Measurements from ENCODE around the gene FHDC1.

FHDC1 gene

DNA sequence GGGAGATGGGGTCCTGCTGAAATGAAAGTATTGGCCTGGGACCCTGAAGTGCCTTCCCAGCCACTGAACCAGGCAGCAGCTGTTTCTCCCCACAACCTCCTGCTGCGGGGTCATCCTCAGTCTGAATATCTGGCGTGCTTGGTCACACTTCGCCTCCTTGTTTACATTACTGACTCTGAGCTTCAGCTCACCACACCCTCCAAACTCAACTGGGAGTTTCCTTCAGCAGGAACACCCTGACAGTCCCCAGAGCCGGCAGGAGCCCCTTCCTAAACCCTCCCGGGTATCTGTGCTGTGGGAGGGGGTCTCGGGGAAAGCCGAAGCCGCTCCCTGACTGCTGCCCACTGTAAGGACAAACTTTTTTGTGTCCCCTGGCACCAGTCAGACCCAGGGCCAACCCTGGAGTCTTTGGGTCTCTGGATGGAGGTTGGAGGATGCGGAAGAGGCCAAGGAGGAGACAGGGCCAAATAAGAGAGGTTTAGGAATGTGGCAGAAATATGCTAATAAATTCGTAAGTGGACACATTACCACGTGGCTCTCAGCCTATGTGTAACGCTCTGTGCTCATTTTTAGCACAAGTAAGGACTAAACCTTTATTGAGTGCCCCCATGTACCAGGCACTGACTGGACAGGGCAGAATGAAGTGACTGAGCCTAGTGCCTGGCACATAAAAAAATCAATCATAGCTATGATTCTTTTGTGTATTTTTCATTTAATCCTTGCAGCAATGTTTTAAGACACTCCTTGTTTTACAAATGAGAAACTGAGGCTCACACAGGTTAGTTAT is 20.7 kb downstream of the FHDC1 start:
- Histone ChIP-seq H3K27ac (ENCODE audit: low read length) (no peak overlapping the region), H4K20me1 (ENCODE audit: insufficient read depth, low read length) (no peaks in the 10 kb centered on the region), H3K9ac (ENCODE audit: low read length) (no peak overlapping the region), H2AFZ (ENCODE audit: low read depth, low read length) (no peak overlapping the region), H3K9me3 (ENCODE audit: insufficient read depth, low read length) (no peaks in the 10 kb centered on the region), H3K4me2 (ENCODE audit: low read length) (no peak overlapping the region), H3K36me3 (replicated peaks; ENCODE audit: low read depth, low read length) (no peaks in the 10 kb centered on the region), H3K4me1 (ENCODE audit: low read length) (peaks cover 5% of the 10 kb centered on the region; the same call in 1 of the 2 replicates), H3K4me3 (ENCODE audit: low read length) (no peak overlapping the region), H3K79me2 (ENCODE audit: low read length) (no peaks in the 10 kb centered on the region), H3K27me3 (ENCODE audit: low read depth, low read length) (no peaks in the 10 kb centered on the region)
- TF ChIP-seq EZH2phosphoT487 (IDR thresholded peaks at IDR 0.05; ENCODE audit: low read depth), result no peak
- TF ChIP-seq, protein P1, sequence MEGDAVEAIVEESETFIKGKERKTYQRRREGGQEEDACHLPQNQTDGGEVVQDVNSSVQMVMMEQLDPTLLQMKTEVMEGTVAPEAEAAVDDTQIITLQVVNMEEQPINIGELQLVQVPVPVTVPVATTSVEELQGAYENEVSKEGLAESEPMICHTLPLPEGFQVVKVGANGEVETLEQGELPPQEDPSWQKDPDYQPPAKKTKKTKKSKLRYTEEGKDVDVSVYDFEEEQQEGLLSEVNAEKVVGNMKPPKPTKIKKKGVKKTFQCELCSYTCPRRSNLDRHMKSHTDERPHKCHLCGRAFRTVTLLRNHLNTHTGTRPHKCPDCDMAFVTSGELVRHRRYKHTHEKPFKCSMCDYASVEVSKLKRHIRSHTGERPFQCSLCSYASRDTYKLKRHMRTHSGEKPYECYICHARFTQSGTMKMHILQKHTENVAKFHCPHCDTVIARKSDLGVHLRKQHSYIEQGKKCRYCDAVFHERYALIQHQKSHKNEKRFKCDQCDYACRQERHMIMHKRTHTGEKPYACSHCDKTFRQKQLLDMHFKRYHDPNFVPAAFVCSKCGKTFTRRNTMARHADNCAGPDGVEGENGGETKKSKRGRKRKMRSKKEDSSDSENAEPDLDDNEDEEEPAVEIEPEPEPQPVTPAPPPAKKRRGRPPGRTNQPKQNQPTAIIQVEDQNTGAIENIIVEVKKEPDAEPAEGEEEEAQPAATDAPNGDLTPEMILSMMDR (IDR thresholded peaks at IDR 0.05; ENCODE audit: low read depth, low read length), result no peak

DNA sequence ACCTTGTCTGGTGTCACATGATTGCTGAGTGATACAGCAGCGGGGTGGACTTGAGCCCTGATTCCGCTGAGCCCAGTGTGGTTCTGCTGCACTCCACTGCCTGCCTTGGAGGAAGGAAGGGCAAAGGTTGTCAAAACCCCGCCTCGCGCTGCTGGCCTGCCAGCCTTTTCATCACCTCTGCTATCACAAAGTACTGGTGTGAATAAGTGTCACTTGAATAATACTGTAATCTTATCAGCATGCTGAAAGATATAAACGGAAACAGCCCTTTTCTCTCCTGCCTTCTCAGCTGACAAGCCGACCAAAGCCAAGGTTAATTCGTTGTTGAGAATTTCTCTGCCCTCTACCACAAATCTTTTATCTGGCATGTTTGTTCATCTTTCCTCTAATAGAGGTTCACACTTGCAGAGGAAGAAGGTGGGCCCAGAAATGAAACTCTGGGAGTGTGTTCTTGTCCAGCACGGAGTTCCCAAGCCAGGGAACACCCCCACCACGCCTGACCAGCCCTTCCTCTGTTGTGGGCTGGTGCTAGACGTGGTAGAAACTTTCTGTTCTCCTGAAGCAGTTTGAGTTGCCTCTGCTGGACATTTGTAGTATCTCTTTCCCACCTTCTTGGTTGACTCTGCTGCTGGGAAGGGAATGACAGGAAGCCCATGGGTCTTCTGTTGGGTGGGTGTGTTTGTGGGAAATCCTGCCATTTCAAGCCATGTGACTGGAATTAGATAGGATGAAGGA is 21.5 kb downstream of the FHDC1 start:
- H3K27ac ChIP-seq (ENCODE audit: low read length), result no peak overlapping the region
- no peak overlapping the region for H2AFZ ChIP-seq (ENCODE audit: low read depth, low read length)
- peaks cover 5% of the 10 kb centered on the region; the same call in 1 of the 2 replicates for H3K4me1 ChIP-seq (ENCODE audit: low read length)
- H3K79me2 ChIP-seq (ENCODE audit: low read length), result no peaks in the 10 kb centered on the region
- H3K27me3 ChIP-seq (ENCODE audit: low read depth, low read length), result no peaks in the 10 kb centered on the region
- TF ChIP-seq, protein P1 (IDR thresholded peaks at IDR 0.05; ENCODE audit: low read depth, low read length), result no peak
- TF ChIP-seq EZH2phosphoT487 (IDR thresholded peaks at IDR 0.05; ENCODE audit: low read depth), result no peak
- no peak overlapping the region for H3K4me2 ChIP-seq (ENCODE audit: low read length)
- no peak overlapping the region for H3K4me3 ChIP-seq (ENCODE audit: low read length)
- no peak overlapping the region for H3K9ac ChIP-seq (ENCODE audit: low read length)
- no peaks in the 10 kb centered on the region for H3K36me3 ChIP-seq (replicated peaks; ENCODE audit: low read depth, low read length)
- H4K20me1 ChIP-seq (ENCODE audit: insufficient read depth, low read length), result no peaks in the 10 kb centered on the region
- H3K9me3 ChIP-seq (ENCODE audit: insufficient read depth, low read length), result no peaks in the 10 kb centered on the region

DNA sequence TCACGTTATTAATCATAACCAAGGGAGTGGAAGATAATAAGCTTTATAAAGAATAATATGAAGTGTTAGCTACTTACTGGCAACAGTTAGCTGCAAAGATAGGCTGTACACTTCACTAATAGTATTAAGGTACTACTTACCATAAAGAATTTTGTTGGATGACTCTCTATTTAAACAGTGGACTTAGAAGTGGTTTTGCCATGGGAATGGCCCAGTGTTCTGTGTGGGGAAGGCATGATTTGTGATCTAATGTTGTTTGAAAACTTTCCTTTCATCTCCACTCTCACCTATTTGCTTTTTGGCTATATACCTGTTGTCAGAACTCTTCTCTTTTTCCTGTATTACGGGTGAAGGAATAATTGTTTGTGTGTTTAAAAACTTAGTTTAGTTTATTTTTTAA is 23.0 kb downstream of the FHDC1 start:
- no peaks in the 10 kb centered on the region for H4K20me1 ChIP-seq (ENCODE audit: insufficient read depth, low read length)
- no peaks in the 10 kb centered on the region for H3K79me2 ChIP-seq (ENCODE audit: low read length)
- H3K36me3 ChIP-seq (replicated peaks; ENCODE audit: low read depth, low read length), result no peaks in the 10 kb centered on the region
- no peak overlapping the region for H3K4me3 ChIP-seq (ENCODE audit: low read length)
- H3K4me2 ChIP-seq (ENCODE audit: low read length), result no peak overlapping the region
- H3K9me3 ChIP-seq (ENCODE audit: insufficient read depth, low read length), result no peaks in the 10 kb centered on the region
- TF ChIP-seq EZH2phosphoT487 (IDR thresholded peaks at IDR 0.05; ENCODE audit: low read depth), result no peak
- TF ChIP-seq, protein P1 (IDR thresholded peaks at IDR 0.05; ENCODE audit: low read depth, low read length), result no peak
- no peak overlapping the region for H2AFZ ChIP-seq (ENCODE audit: low read depth, low read length)
- no peak overlapping the region for H3K9ac ChIP-seq (ENCODE audit: low read length)
- H3K4me1 ChIP-seq (ENCODE audit: low read length), result peaks cover 5% of the 10 kb centered on the region; the same call in 1 of the 2 replicates
- no peaks in the 10 kb centered on the region for H3K27me3 ChIP-seq (ENCODE audit: low read depth, low read length)
- no peak overlapping the region for H3K27ac ChIP-seq (ENCODE audit: low read length)

DNA sequence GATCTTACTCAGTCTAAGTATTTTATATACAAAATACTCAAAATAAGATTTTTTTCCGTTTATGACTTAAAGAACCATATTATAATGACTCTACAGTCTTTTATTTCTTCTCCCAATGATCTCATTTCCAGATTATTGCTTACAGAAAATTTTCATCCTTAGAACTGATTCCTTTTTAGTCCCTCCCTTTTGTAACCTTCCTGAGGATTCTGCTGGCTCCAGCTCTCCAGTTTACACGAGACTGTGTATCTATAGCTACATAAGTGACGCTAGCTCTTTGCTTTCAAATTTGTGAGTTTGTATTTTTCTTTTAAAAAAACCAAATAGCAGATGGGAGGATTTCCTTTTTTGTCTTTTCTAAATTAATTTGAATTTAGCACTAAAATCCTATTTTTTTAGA is 24.0 kb downstream of the FHDC1 start:
- no peak for TF ChIP-seq EZH2phosphoT487 (IDR thresholded peaks at IDR 0.05; ENCODE audit: low read depth)
- TF ChIP-seq, protein P1 (IDR thresholded peaks at IDR 0.05; ENCODE audit: low read depth, low read length), result no peak
- H3K36me3 ChIP-seq (replicated peaks; ENCODE audit: low read depth, low read length), result no peaks in the 10 kb centered on the region

More for the DNA sequence above, 24.0 kb downstream of the FHDC1 start:
- H3K4me1 ChIP-seq (ENCODE audit: low read length), result peaks cover 5% of the 10 kb centered on the region; the same call in 1 of the 2 replicates
- H4K20me1 ChIP-seq (ENCODE audit: insufficient read depth, low read length), result no peaks in the 10 kb centered on the region
- no peak overlapping the region for H3K4me3 ChIP-seq (ENCODE audit: low read length)
- H3K79me2 ChIP-seq (ENCODE audit: low read length), result no peaks in the 10 kb centered on the region
- H3K4me2 ChIP-seq (ENCODE audit: low read length), result no peak overlapping the region
- H3K27me3 ChIP-seq (ENCODE audit: low read depth, low read length), result no peaks in the 10 kb centered on the region
- no peak overlapping the region for H2AFZ ChIP-seq (ENCODE audit: low read depth, low read length)
- H3K9me3 ChIP-seq (ENCODE audit: insufficient read depth, low read length), result no peaks in the 10 kb centered on the region
- no peak overlapping the region for H3K9ac ChIP-seq (ENCODE audit: low read length)
- H3K27ac ChIP-seq (ENCODE audit: low read length), result no peak overlapping the region
